GM23338 (cell line): Measurements from ENCODE around the gene CTNNA2. TPM values are rescaled to one million over a fixed set of nuclear protein-coding genes. Genes with fewer than 3 reads are reported as not detected.

Source experiments
- ATAC-seq: fragments of 200-7000 bp; cut with Tn5 transposase; 3 replicates; pipeline ENCODE4 v1.9.1; 2020
- DNase-seq: peaks from one replicate; pipeline ENCODE4 v3.0.0-alpha.2; 2015; ENCODE audit warnings: low spot score
- H2AFZ ChIP-seq: fragments of 200-600 bp; sonication (generic); 2 replicates; pipeline ENCODE4 v1.8.0; 2016; ENCODE audit warnings: antibody characterized with exemption, mild to moderate bottlenecking, moderate library complexity
- H3F3A ChIP-seq: fragments of 200-600 bp; sonication (generic); replicated peaks from 2 replicates; pipeline ENCODE4 v1.8.0; 2017; ENCODE audit warnings: antibody characterized with exemption, mixed run types, low read depth
- H3K27ac ChIP-seq: fragments of 200-600 bp; sonication (generic); 2 replicates; pipeline ENCODE4 v1.6.1; 2016; ENCODE audit warnings: low read depth
- H3K27me3 ChIP-seq: fragments of 200-600 bp; sonication (generic); 2 replicates; pipeline ENCODE4 v1.8.0; 2016; ENCODE audit warnings: mild to moderate bottlenecking, mixed run types, moderate library complexity; ENCODE audit not compliant: insufficient read depth
- H3K36me3 ChIP-seq: fragments of 200-600 bp; sonication (generic); 2 replicates; pipeline ENCODE4 v1.8.0; 2016; ENCODE audit warnings: mild to moderate bottlenecking; ENCODE audit not compliant: insufficient read depth
- H3K4me1 ChIP-seq: fragments of 200-600 bp; sonication (generic); 2 replicates; pipeline ENCODE4 v1.8.0; 2016; ENCODE audit warnings: mild to moderate bottlenecking, moderate library complexity; ENCODE audit not compliant: insufficient read depth
- H3K4me2 ChIP-seq: fragments of 200-600 bp; sonication (generic); 2 replicates; pipeline ENCODE4 v1.7.1; 2017; ENCODE audit warnings: mixed run types
- H3K4me3 ChIP-seq: fragments of 200-600 bp; sonication (generic); 2 replicates; pipeline ENCODE4 v1.6.1; 2016; ENCODE audit warnings: mixed run types
- H3K79me2 ChIP-seq: fragments of 200-600 bp; sonication (generic); replicated peaks from 2 replicates; pipeline ENCODE4 v1.8.0; 2017; ENCODE audit warnings: mild to moderate bottlenecking; ENCODE audit not compliant: insufficient read depth
- H3K9me2 ChIP-seq: fragments of 200-600 bp; sonication (generic); 2 replicates; pipeline ENCODE4 v1.8.0; 2017; ENCODE audit not compliant: insufficient read depth
- H4K20me1 ChIP-seq: fragments of 200-600 bp; sonication (generic); replicated peaks from 2 replicates; pipeline ENCODE4 v1.8.0; 2017; ENCODE audit warnings: mild to moderate bottlenecking; ENCODE audit not compliant: insufficient read depth
- H3K27ac Mint-ChIP-seq: 2 replicates; pipeline ENCODE4 v1.8.0; 2020; ENCODE audit warnings: inconsistent platforms, mild to moderate bottlenecking, moderate library complexity, mixed read lengths
- H3K27me3 Mint-ChIP-seq: 3 replicates; pipeline ENCODE4 v1.8.0; 2022; ENCODE audit warnings: low read depth, mild to moderate bottlenecking, moderate library complexity, mixed read lengths, inconsistent platforms; ENCODE audit not compliant: insufficient read depth, poor library complexity
- H3K36me3 Mint-ChIP-seq: 3 replicates; pipeline ENCODE4 v1.8.0; 2021; ENCODE audit warnings: low read depth, mild to moderate bottlenecking, inconsistent platforms, moderate library complexity, mixed read lengths
- H3K4me1 Mint-ChIP-seq: 3 replicates; pipeline ENCODE4 v1.8.0; 2020; ENCODE audit warnings: mild to moderate bottlenecking, inconsistent platforms, mixed read lengths
- H3K4me3 Mint-ChIP-seq: 3 replicates; pipeline ENCODE4 v1.8.0; 2021; ENCODE audit warnings: moderate library complexity, mild to moderate bottlenecking, inconsistent platforms, mixed read lengths
- H3K9me3 Mint-ChIP-seq: 3 replicates; pipeline ENCODE4 v1.8.0; 2020; ENCODE audit warnings: moderate library complexity, mild to moderate bottlenecking, inconsistent platforms, mixed read lengths
- EZH2 ChIP-seq: fragments of 200-600 bp; sonication (generic); IDR thresholded peaks from one replicate; pipeline ENCODE4 v1.8.0; 2017; ENCODE audit warnings: antibody characterized with exemption, mild to moderate bottlenecking, low read depth; ENCODE audit not compliant: unreplicated experiment
- EZH2phosphoT487 ChIP-seq: fragments of 200-600 bp; sonication (generic); IDR thresholded peaks from one replicate; pipeline ENCODE4 v1.8.1; 2018; ENCODE audit warnings: antibody characterized with exemption; ENCODE audit not compliant: unreplicated experiment
- NANOG ChIP-seq: IDR thresholded peaks from 2 replicates; pipeline ENCODE4 v1.6.1; 2016; ENCODE audit warnings: antibody characterized with exemption, borderline replicate concordance
- POLR2AphosphoS5 ChIP-seq: IDR thresholded peaks from 2 replicates; pipeline ENCODE4 v1.6.1; 2016; ENCODE audit warnings: antibody characterized with exemption, low read depth
- STAT1 ChIP-seq: IDR thresholded peaks from one replicate; pipeline ENCODE4 v1.6.1; 2016; ENCODE audit warnings: antibody characterized with exemption; ENCODE audit not compliant: unreplicated experiment
- ZNF114 ChIP-seq: fragments of 250-450 bp; sonication (Bioruptor Pico); IDR thresholded peaks from 2 replicates; pipeline ENCODE4 v1.5.0; 2020; ENCODE audit warnings: mild to moderate bottlenecking, moderate library complexity
- ZNF331 ChIP-seq: fragments of 250-450 bp; sonication (Bioruptor Pico); IDR thresholded peaks from 2 replicates; pipeline ENCODE4 v1.5.0; 2020; ENCODE audit warnings: low read depth, mild to moderate bottlenecking, moderate library complexity
- ZNF462 ChIP-seq: fragments of 250-450 bp; sonication (Bioruptor Pico); IDR thresholded peaks from 2 replicates; pipeline ENCODE4 v1.5.0; 2020; ENCODE audit warnings: mild to moderate bottlenecking, moderate library complexity
- polyA plus RNA-seq: library from polyadenylated mRNA; unstranded; fragments of >200 nt; fragmentation: Nextera tagmentation; extraction: Ambion mirVana; gene quantifications from 2 replicates; pipeline ENCODE4 v1.2.1, GENCODE V29; 2016
- total RNA-seq: library from RNA; depleted of rRNA; stranded (reverse); fragments of >200 nt; shearing (Covaris generic); gene quantifications from 2 replicates; pipeline ENCODE4 v1.2.3, GENCODE V29; 2014
- TF ChIP-seq, protein P1 (sequence below): IDR thresholded peaks from one replicate; pipeline ENCODE4 v1.6.1; 2018; ENCODE audit warnings: antibody characterized with exemption; ENCODE audit not compliant: unreplicated experiment

CTNNA2 gene
- total and polyA plus RNA-seq, 2 experiments from 2014 or later = 6.4 to 15.6 TPM

GRCh38 chr2:80153768-80154167 lies 640.9 kb downstream of the CTNNA2 start:
- no peaks in the 10 kb centered on the region for H3K79me2 ChIP-seq
- Mint-ChIP-seq H3K9me3 (no peaks in the 10 kb centered on the region), H3K36me3 (no peaks in the 10 kb centered on the region), H3K4me3 (no peak overlapping the region), H3K4me1 (peaks cover 12% of the 10 kb centered on the region), H3K27ac (no peak overlapping the region), H3K27me3 (peaks cover 3% of the 10 kb centered on the region)
- H3K4me2 ChIP-seq = no peak overlapping the region
- H3K9me2 ChIP-seq = peaks cover 7% of the 10 kb centered on the region; the same call in 1 of the 2 replicates
- H3K27ac ChIP-seq = no peak overlapping the region
- H2AFZ ChIP-seq = no peak overlapping the region
- H3K4me3 ChIP-seq = no peak overlapping the region
- H4K20me1 ChIP-seq = no peaks in the 10 kb centered on the region
- DNase-seq (no peak), ATAC-seq (no peak)
- peaks cover 14% of the 10 kb centered on the region for H3K4me1 ChIP-seq
- no peaks in the 10 kb centered on the region for H3F3A ChIP-seq
- no peaks in the 10 kb centered on the region for H3K27me3 ChIP-seq
- no peaks in the 10 kb centered on the region for H3K36me3 ChIP-seq
- no peak for TF ChIP-seq NANOG
- no peak for TF ChIP-seq POLR2AphosphoS5
- TF ChIP-seq, protein P1, sequence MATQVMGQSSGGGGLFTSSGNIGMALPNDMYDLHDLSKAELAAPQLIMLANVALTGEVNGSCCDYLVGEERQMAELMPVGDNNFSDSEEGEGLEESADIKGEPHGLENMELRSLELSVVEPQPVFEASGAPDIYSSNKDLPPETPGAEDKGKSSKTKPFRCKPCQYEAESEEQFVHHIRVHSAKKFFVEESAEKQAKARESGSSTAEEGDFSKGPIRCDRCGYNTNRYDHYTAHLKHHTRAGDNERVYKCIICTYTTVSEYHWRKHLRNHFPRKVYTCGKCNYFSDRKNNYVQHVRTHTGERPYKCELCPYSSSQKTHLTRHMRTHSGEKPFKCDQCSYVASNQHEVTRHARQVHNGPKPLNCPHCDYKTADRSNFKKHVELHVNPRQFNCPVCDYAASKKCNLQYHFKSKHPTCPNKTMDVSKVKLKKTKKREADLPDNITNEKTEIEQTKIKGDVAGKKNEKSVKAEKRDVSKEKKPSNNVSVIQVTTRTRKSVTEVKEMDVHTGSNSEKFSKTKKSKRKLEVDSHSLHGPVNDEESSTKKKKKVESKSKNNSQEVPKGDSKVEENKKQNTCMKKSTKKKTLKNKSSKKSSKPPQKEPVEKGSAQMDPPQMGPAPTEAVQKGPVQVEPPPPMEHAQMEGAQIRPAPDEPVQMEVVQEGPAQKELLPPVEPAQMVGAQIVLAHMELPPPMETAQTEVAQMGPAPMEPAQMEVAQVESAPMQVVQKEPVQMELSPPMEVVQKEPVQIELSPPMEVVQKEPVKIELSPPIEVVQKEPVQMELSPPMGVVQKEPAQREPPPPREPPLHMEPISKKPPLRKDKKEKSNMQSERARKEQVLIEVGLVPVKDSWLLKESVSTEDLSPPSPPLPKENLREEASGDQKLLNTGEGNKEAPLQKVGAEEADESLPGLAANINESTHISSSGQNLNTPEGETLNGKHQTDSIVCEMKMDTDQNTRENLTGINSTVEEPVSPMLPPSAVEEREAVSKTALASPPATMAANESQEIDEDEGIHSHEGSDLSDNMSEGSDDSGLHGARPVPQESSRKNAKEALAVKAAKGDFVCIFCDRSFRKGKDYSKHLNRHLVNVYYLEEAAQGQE = no peak
- TF ChIP-seq EZH2phosphoT487 = no peak
- TF ChIP-seq ZNF331 (CRISPR knock-in tag) = no peak
- no peak for TF ChIP-seq ZNF114 (CRISPR knock-in tag)
- no peak for TF ChIP-seq STAT1
- no peak for TF ChIP-seq ZNF462 (CRISPR knock-in tag)
- no peak for TF ChIP-seq EZH2
